ENCODE measurements around the gene MEX3D.

MEX3D gene

GRCh38 chr19:1592755-1593500, 24.8 kb upstream of the MEX3D start, which contains the start of gene MBD3:
MBD3 (minus strand) TSS chr19:1592865; CDS start chr19:1592631, 234 bp downstream.
- peak; percentile 79 for DNase-seq

DNA sequence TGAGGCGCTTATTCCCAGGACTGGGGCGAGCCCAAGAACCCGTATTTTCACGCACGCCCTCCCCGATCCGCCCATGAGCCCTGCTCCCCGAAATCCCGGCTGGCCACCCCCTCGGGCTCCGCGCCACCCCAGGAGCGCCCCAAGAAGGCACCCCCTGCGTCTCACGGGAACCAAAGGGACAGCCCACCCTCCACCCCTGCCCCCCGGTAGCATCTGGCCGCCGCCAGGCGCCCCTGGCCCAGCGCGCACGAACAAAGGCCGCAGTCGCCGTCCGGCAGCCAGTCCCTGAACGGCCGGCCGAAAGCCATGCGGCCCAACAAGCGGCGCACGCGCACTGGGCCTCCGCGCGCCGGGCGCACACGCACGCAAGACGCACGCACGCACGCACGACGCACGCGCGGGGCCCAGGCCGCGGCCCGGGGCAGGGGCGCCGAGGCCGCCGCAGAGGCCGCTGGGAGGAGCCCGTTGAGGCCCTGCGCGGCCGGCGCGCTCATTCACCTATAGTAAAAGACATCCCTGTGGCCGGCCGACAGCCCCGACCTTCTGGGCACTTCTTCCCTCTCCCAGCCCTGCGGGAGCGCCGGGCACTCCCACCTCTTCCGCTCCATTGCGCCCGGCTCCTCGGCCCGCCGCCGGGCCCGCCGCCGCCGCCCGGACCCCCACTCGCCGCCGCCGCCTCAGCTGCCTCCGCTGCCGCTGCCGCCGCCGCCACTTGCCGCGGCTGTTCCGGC, 24.1 kb upstream of the MEX3D start:
- peak; percentile 43 for DNase-seq

DNA sequence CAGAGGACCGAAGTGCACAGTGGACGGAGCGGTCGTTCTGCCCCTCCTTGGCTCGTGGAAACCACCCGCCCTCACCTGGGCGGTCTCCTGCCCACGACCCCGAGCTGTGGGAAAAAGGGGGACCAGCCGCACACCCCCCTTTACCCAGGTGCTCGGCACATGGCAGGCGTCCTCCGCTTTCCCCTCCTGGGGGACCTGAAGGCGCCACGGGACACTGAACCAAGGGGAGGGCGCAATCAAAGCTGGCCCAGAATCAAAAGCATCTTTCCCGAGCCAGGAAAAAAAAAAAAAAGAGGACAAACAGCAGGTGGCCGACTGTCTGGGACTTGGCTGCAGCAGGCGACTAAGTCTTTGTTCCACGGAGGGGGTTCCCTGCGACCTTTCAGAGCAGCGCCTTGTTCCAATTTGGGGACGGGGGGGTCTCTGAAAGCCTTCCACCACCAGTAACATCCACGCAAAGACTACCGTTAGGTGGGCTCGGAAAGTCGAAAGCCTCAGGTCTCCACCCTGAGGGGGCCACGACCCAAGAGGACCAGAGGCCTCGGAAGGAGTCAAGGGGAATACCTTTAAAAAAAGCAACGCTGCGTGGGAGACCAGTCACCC, 23.4 kb upstream of the MEX3D start:
- DNase-seq, result peak; percentile 53

DNA sequence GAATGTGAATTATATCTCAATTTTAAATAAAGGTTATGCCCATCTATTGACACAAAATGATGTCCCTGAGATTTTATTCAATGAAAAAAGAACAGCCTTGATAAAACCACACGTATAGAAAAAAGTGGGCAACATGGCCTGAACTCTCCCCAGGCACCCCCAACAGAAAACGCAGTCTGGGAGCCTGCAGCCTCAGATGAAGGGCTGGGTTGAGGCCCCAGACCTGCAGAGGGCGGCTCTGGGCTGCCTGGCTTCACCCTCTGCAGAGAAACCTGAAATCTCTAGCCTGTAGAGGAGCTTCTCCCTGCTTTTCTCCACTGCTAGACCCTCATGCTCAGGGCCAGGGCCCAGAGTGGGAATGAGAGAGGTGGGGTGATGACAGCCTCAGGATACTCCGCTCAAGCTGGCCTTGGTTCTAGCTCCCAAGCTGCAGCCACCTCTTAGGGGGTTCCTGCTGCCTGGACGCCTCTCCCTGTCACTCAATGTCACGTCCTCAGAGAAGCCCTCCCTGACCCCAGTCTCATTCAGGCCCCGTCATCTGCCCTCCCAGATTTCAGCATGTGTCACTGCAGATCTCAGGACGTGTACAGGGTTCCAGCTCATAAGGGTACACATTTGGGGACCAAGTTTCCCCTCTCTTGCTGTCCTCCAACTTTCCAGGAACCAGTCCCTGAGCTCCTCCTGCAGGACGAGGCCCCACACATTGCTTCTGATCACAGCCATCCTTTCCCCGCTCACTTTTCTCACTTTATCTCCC, 22.7 kb upstream of the MEX3D start:
- DNase-seq, result no peak

GRCh38 chr19:1587872-1588271, 19.7 kb upstream of the MEX3D start:
- no peak for DNase-seq

DNA sequence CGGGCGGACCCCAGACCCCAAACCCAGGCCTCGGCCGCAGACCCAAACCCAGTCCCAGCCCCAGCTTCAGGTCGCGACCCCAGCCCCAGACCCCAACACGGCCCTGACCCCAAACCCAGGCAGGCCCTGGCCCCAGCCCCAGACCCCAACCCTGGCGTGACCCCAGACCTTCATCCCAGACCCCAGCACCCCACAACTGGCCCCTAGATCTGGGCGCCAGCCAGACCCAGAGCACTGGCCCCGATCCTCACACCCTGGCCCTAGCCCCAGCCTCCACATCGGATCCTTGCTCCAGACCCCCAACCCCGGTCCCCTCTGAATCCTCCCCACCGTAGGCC, 17.1 kb upstream of the MEX3D start:
- DNase-seq, result no peak

- DNase-seq, result no peak
These were observed 16.5 kb upstream of the MEX3D start for GRCh38 chr19:1584500-1585242.

DNA sequence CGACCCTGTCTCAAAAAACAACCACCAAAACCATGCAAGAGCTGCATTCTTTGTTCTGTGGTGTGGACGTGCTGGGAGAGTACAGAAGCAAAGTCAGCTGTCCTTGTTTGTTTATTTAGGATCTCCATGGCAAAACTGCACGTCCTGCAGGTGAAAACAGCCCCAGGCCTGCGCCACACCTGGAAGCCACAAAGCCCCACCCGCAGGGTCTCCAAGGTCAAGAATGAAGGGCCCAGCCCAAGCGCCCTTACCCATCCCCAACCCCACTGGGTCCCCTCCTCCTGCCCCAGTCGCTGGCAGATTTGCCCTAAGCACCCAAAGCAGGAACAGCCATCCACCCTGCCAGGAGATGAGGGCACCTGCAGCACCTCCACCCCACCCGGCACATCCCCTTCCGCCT, 14.1 kb upstream of the MEX3D start:
- DNase-seq, result no peak

DNA sequence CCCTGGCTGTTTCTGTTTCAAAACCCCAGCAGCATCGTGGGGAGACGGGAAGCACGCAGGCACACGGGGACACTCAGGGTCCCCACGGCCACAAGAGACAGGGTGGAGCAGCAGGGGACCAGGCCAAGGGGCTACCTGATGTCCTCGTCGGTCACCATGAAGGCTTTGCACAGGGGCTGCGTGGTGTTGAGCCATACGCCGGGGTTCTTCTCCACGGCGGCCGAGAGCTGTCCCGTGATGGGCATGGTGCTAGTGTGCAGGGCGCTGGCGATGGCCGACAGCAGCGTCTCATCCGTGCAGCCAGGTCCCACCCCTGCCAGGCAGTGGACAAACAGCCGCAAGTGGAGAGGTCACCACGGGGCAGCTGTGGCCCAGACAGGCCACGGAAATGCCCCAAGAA, 12.8 kb upstream of the MEX3D start:
- DNase-seq, result no peak

DNA sequence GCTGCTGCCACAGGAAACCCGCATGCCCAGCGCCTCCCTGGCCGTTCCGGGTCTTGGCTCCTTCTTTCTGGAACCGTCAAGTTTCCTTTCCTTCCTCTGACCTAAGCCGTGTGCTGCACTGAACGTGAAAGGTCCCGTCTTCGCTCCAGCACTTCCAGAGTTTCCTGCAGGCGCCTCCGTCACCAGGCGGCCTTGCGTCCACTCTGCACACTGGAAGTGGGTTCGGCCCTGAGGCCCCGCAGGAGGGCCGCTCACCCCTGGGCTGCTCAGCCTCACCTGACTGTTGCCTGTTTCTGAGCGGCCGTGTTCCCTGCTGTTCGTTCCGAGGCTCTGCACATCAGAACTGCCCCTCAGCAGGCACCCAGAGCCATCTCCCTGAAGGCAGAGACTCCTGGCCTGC, 12.3 kb upstream of the MEX3D start:
- DNase-seq, result no peak

- DNase-seq, result no peak
These were observed 11.1 kb upstream of the MEX3D start for GRCh38 chr19:1579222-1579621.

- peak; percentile 77 for DNase-seq
These were observed 9.9 kb upstream of the MEX3D start for GRCh38 chr19:1577929-1578618.

DNA sequence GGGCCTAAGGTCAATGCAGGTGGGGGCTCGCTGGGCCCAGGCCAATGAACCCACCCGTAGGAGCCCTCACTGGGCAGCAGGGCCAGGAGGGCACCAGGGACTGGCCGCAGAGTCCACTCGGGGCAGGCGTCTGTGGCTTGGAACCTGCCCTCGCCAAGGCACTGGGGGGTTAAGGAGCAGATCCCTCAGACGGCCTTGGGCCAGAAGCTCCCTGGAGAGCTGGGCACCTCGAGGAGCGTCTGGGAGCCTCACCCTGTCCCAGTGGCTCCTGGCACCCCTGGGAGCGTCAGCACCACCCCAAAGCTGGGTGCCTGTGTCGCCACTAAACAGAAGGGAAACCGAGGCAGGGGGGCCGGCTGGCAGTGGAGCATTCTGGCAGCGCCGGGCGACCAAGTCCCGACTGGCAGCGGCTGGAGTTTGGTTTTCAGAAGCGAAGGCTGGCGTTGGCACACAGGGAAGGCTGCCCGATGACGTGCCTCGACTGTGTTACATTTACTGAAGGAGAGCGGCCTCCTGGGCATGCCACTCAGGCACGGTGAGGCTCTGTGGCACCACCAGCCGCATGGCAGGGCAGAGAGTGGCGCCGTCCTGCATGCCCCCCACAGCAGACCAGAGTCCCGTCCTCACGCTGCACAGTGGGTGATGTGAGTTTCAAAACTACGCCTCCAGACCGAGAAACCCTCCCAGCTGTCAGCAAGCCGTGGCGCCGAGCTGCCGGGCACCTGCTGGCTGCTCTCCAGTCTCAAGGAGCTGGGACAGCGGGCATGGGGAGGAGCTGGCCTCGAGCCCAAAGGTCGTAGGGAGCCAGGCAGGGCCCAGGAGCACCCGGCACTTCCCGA, 9.2 kb upstream of the MEX3D start:
- DNase-seq, result peak; percentile 95

GRCh38 chr19:1576242-1577089, 8.3 kb upstream of the MEX3D start:
- DNase-seq, result no peak

- no peak for DNase-seq
These were observed 7.5 kb upstream of the MEX3D start for GRCh38 chr19:1575323-1576241.

DNA sequence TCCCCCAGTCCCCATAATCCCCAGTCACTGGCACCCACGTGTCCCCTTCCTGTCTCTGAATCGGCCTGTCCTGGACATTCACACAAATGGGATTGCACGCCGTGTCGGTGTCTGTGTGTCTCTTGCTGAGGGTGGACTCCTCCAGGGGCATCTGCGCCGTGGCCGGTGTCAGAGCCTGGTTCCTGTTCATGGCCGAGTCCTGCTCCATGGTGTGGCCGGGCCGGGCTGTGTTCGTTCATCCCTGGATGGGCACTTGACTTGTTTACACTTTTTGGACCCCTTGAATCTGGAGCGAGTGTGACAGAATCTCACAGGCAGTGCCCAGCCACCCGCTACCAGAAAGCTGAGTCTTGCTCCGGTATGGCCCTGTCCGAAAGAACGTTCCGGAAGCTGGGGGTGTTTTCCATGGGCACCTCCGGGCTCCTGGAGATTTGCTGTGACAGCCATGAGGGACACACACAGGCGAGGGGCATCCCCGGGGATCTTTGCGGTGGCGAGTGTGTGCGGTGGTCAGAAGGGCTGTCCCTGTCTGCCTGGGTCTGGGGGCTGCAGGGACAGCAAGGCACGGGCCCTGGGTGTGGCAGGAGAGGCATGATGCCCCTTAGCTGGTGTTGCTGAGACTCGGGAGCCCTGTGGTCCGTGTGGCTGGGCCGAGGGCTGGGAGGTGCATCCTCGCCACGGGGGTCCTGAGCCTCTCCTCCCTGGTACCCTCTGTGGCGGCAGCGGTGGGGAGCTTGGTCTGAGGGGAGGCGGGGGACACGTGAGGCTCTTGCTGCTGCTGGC, 6.4 kb upstream of the MEX3D start:
- DNase-seq, result no peak

DNA sequence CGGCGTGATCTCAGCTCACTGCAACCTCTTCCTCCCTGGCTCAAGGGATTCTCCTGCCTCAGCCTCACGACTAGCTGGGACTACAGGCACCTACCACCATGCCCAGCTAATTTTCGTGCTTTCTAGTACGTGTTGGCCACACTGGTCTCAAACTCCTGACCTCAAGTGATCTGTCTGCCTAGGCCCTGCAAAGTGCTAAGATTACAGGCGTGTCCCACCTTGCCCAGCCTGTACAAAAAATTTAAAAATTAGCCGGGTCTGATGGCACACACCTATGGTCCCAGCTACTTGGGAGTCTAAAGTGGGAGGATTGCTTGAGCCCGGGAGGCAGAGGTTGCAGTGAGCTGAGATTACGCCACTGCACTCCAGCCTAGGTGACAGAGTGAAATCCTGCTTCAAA, 4.7 kb upstream of the MEX3D start:
- DNase-seq, result no peak

- no peak for DNase-seq
These were observed 3.2 kb upstream of the MEX3D start for GRCh38 chr19:1571358-1571757.
